ENCODE results near the gene ZNHIT6. TPM values are rescaled to one million over a fixed set of nuclear protein-coding genes. Genes with fewer than 3 reads are reported as not detected.

Gene ZNHIT6
- total RNA-seq, 1 experiment from 2014 or later = 56.2 TPM

DNA sequence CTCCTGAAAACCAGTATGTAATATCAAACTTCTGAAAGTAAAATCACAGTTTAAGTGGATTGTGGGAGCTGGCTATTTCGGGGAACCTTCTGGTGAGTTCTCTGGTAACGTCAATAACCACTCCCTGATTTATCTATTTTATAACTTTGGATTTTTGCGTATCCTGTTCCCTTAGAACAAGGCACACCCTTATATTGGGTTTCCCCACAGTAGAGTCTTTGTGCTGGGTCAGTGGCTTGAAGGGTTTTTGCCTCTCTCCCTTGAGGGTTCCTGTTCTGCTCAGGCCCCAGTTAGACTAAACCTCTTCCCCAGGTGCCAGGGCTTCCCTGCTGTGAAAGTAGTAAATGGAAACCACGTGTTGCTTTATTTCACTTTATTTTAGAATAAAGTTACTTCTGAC, 106.3 kb downstream of the ZNHIT6 start:
- Histone ChIP-seq H3K27ac (ENCODE audit: low read length) (peak overlapping the region; percentile 98), H3K27me3 (ENCODE audit: control insufficient read depth, insufficient read depth, low read length) (no peaks in the 10 kb centered on the region), H3K36me3 (ENCODE audit: control insufficient read depth, insufficient read depth, low read length) (no peaks in the 10 kb centered on the region), H3K4me1 (ENCODE audit: control insufficient read depth, insufficient read depth, low read length) (peaks cover 37% of the 10 kb centered on the region), H3K9me3 (ENCODE audit: control insufficient read depth, insufficient read depth, low read depth, low read length) (peaks cover 8% of the 10 kb centered on the region; the same call in 1 of the 2 replicates), H3K4me3 (ENCODE audit: low read depth in 2 of 2, low read length in 2 of 2) (no peak overlapping the region)
- intact Hi-C loops (cut with micrococcal nuclease; ENCODE audit: unreplicated experiment) (no loop called here), in situ Hi-C loops (cut with HindIII; ENCODE audit: low pct_unique_long_range_greater_than_20kb, low sequenced_read_pairs) (no loop called here)
- BruUV-seq (replicated peaks) = no TSS peak
- POLR2A ChIA-PET = no interaction called here
- CTCF ChIA-PET = no interaction called here
- TF ChIP-seq, protein P1, sequence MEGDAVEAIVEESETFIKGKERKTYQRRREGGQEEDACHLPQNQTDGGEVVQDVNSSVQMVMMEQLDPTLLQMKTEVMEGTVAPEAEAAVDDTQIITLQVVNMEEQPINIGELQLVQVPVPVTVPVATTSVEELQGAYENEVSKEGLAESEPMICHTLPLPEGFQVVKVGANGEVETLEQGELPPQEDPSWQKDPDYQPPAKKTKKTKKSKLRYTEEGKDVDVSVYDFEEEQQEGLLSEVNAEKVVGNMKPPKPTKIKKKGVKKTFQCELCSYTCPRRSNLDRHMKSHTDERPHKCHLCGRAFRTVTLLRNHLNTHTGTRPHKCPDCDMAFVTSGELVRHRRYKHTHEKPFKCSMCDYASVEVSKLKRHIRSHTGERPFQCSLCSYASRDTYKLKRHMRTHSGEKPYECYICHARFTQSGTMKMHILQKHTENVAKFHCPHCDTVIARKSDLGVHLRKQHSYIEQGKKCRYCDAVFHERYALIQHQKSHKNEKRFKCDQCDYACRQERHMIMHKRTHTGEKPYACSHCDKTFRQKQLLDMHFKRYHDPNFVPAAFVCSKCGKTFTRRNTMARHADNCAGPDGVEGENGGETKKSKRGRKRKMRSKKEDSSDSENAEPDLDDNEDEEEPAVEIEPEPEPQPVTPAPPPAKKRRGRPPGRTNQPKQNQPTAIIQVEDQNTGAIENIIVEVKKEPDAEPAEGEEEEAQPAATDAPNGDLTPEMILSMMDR (IDR thresholded peaks at IDR 0.05) = no peak
- TF ChIP-seq POLR2AphosphoS5 (IDR thresholded peaks at IDR 0.05; ENCODE audit: low read depth, low read length) = no peak
- TF ChIP-seq, protein P2, sequence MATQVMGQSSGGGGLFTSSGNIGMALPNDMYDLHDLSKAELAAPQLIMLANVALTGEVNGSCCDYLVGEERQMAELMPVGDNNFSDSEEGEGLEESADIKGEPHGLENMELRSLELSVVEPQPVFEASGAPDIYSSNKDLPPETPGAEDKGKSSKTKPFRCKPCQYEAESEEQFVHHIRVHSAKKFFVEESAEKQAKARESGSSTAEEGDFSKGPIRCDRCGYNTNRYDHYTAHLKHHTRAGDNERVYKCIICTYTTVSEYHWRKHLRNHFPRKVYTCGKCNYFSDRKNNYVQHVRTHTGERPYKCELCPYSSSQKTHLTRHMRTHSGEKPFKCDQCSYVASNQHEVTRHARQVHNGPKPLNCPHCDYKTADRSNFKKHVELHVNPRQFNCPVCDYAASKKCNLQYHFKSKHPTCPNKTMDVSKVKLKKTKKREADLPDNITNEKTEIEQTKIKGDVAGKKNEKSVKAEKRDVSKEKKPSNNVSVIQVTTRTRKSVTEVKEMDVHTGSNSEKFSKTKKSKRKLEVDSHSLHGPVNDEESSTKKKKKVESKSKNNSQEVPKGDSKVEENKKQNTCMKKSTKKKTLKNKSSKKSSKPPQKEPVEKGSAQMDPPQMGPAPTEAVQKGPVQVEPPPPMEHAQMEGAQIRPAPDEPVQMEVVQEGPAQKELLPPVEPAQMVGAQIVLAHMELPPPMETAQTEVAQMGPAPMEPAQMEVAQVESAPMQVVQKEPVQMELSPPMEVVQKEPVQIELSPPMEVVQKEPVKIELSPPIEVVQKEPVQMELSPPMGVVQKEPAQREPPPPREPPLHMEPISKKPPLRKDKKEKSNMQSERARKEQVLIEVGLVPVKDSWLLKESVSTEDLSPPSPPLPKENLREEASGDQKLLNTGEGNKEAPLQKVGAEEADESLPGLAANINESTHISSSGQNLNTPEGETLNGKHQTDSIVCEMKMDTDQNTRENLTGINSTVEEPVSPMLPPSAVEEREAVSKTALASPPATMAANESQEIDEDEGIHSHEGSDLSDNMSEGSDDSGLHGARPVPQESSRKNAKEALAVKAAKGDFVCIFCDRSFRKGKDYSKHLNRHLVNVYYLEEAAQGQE (IDR thresholded peaks at IDR 0.05; ENCODE audit: insufficient read depth in 1 of 2, low read depth in 2 of 2, low read length in 1 of 2) = no peak
- TF ChIP-seq TCF7L2 (IDR thresholded peaks at IDR 0.05; ENCODE audit: low read depth, low read length) = no peak
- no peak for TF ChIP-seq SIN3A (IDR thresholded peaks at IDR 0.05; ENCODE audit: borderline replicate concordance, insufficient read depth, low read depth, low read length)
- DNase-seq (ENCODE audit: low read depth, low spot score) (no peak), ATAC-seq (no peak)

DNA sequence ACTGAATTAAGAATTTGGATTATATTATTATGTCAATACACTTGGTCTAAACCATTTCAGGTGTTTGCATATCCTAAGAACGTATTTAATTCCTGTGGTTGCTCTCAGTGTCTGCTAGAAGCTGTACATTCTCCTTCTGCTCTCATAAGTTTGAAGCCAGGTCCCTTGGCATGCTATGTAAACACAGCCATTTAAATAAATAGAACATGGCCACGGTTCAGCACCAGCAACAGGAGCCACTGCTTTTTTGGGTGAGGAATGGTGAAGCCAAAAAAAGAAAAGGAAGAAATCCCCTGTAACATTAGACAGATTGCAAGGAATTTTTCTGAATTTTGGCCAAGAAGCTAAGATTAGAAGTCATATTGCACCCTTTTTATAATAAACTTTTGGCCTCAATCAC, 108.6 kb downstream of the ZNHIT6 start:
- H3K4me1 ChIP-seq (ENCODE audit: control insufficient read depth, insufficient read depth, low read length) = peaks cover 25% of the 10 kb centered on the region
- POLR2A ChIA-PET = interaction anchor here (1.2 kb wide), 1 partner anchor 14 kb away, joined by 3 read pairs; no protein-coding TSS in a partner anchor
- in situ Hi-C loops (cut with HindIII; ENCODE audit: low pct_unique_long_range_greater_than_20kb, low sequenced_read_pairs) (no loop called here), intact Hi-C loops (cut with micrococcal nuclease; ENCODE audit: unreplicated experiment) (no loop called here)
- peak overlapping the region; percentile 58 for H3K27ac ChIP-seq (ENCODE audit: low read length)
- H3K9me3 ChIP-seq (ENCODE audit: control insufficient read depth, insufficient read depth, low read depth, low read length) = peaks cover 5% of the 10 kb centered on the region; the same call in 1 of the 2 replicates
- no peaks in the 10 kb centered on the region for H3K36me3 ChIP-seq (ENCODE audit: control insufficient read depth, insufficient read depth, low read length)
- no peak overlapping the region for H3K4me3 ChIP-seq (ENCODE audit: low read depth in 2 of 2, low read length in 2 of 2)
- no peak for TF ChIP-seq TCF7L2 (IDR thresholded peaks at IDR 0.05; ENCODE audit: low read depth, low read length)
- CTCF ChIA-PET = interaction anchor here (1.0 kb wide), 1 partner anchor 14 kb away, joined by 3 read pairs; no protein-coding TSS in a partner anchor
- ATAC-seq (no peak), DNase-seq (ENCODE audit: low read depth, low spot score) (no peak)
- BruUV-seq (replicated peaks) = no TSS peak
- no peaks in the 10 kb centered on the region for H3K27me3 ChIP-seq (ENCODE audit: control insufficient read depth, insufficient read depth, low read length)

Other genes starting within 250 kb of the ZNHIT6 start
- gene DDAH1, start 243.3 kb downstream of the ZNHIT6 start, total RNA-seq (2021; ENCODE audit: unreplicated experiment) = 85.4 TPM
- 355 TPM for gene CCN1, start 127.7 kb downstream of the ZNHIT6 start, total RNA-seq (2021; ENCODE audit: unreplicated experiment)